SK-N-SH (cell line): ENCODE measurements around the gene PLA2G3. TPM values are rescaled to one million over a fixed set of nuclear protein-coding genes. Genes with fewer than 3 reads are reported as not detected.

Experiments used
- CTCF ChIA-PET: fragments of 300-600, 350-600 bp; formaldehyde crosslinking; extraction: SDS; loops from one replicate; lab custom pipeline; 2021; lab: Yijun Ruan, JAX
- POLR2A ChIA-PET: fragments of 350-600 bp; sonication (Branson Sonifier 250); formaldehyde crosslinking; extraction: SDS; loops from one replicate; lab custom pipeline; 2020; ENCODE audit warnings: antibody characterized with exemption, inconsistent platforms; lab: Yijun Ruan, JAX
- DNase-seq: peaks from one replicate; pipeline ENCODE4 v3.0.0; 2012
- H2AFZ ChIP-seq: fragments of 200-600 bp; sonication (generic); 2 replicates; pipeline ENCODE4 v1.8.1; 2016; ENCODE audit warnings: antibody characterized with exemption, mild to moderate bottlenecking, low read depth
- H3F3A ChIP-seq: fragments of 200-600 bp; sonication (generic); replicated peaks from 2 replicates; pipeline ENCODE3; 2016; ENCODE audit warnings: antibody characterized with exemption, mild to moderate bottlenecking; ENCODE audit not compliant: insufficient read depth
- H3K27ac ChIP-seq, 2 experiments: fragments of 200-500 bp in 1 of 2; fragments of 200-600 bp in 1 of 2; sonication (Bioruptor generic) in 1 of 2; sonication (generic), shearing (Covaris generic) in 1 of 2; 2 replicates each; pipeline versions ENCODE4 v1.5.1 to v1.6.1; 2014 to 2016; ENCODE audit warnings: low read depth in 2 of 2, inconsistent platforms in 1 of 2, low read length in 1 of 2, mild to moderate bottlenecking in 1 of 2, mixed read lengths in 1 of 2
- H3K27me3 ChIP-seq: fragments of 200-600 bp; sonication (generic), shearing (Covaris generic); 2 replicates; pipeline ENCODE4 v1.6.1; 2016; ENCODE audit warnings: mixed run types; ENCODE audit not compliant: insufficient read depth
- H3K36me3 ChIP-seq, 2 experiments: fragments of 200-500 bp in 1 of 2; fragments of 200-600 bp in 1 of 2; sonication (Bioruptor generic) in 1 of 2; sonication (generic) in 1 of 2; replicated peaks in 1 of 2; 2 replicates each; pipeline versions ENCODE3 to v1.5.1; 2014 to 2016; ENCODE audit warnings: low read length in 1 of 2, mild to moderate bottlenecking in 1 of 2; ENCODE audit not compliant: insufficient read depth in 2 of 2, control insufficient read depth in 1 of 2
- H3K4me1 ChIP-seq, 2 experiments: fragments of 200-500 bp in 1 of 2; fragments of 200-600 bp in 1 of 2; sonication (Bioruptor generic) in 1 of 2; sonication (generic), shearing (Covaris generic) in 1 of 2; 2 replicates each; pipeline versions ENCODE4 v1.5.1 to v1.6.1; 2014 to 2016; ENCODE audit warnings: low read depth in 1 of 2, low read length in 1 of 2, mixed run types in 1 of 2; ENCODE audit not compliant: insufficient read depth in 2 of 2, control insufficient read depth in 1 of 2
- H3K4me2 ChIP-seq: fragments of 200-600 bp; sonication (generic), shearing (Covaris generic); 2 replicates; pipeline ENCODE4 v1.6.1; 2017; ENCODE audit warnings: mixed run types
- H3K4me3 ChIP-seq, 2 experiments: fragments of 200-500 bp in 1 of 2; fragments of 200-600 bp in 1 of 2; sonication (Bioruptor generic) in 1 of 2; sonication (generic), shearing (Covaris generic) in 1 of 2; 2 replicates each; pipeline versions ENCODE4 v1.5.1 to v1.8.1; 2014 to 2016; ENCODE audit warnings: low read depth in 2 of 2, inconsistent platforms in 1 of 2, low read length in 1 of 2, mild to moderate bottlenecking in 1 of 2, mixed read lengths in 1 of 2, moderate library complexity in 1 of 2
- H3K79me2 ChIP-seq: fragments of 200-600 bp; sonication (generic); 2 replicates; pipeline ENCODE4 v1.8.1; 2017; ENCODE audit warnings: mild to moderate bottlenecking; ENCODE audit not compliant: insufficient read depth
- H3K9ac ChIP-seq: fragments of 200-600 bp; sonication (generic); 2 replicates; pipeline ENCODE4 v1.6.1; 2017; ENCODE audit warnings: mixed run types
- H3K9me2 ChIP-seq: fragments of 200-600 bp; sonication (generic); 2 replicates; pipeline ENCODE4 v1.6.1; 2017; ENCODE audit warnings: mixed run types
- H3K9me3 ChIP-seq: fragments of 200-600 bp; sonication (generic); 2 replicates; pipeline ENCODE4 v1.6.1; 2017; ENCODE audit warnings: mixed run types, mild to moderate bottlenecking, moderate library complexity
- H4K20me1 ChIP-seq: fragments of 200-600 bp; sonication (generic); 2 replicates; pipeline ENCODE4 v1.6.1; 2017; ENCODE audit warnings: mild to moderate bottlenecking, mixed run types; ENCODE audit not compliant: insufficient read depth
- CHD2 ChIP-seq: fragments of 150-350 bp; IDR thresholded peaks from 2 replicates; pipeline ENCODE4 v1.6.1; 2018; ENCODE audit warnings: low read length; ENCODE audit not compliant: partially characterized antibody
- EP300 ChIP-seq, 2 experiments: IDR thresholded peaks; 2 replicates each; pipeline versions ENCODE4 v1.4.0 to v1.6.1; 2012; ENCODE audit warnings: borderline replicate concordance in 1 of 2, low read depth in 1 of 2, low read length in 1 of 2
- EZH2phosphoT487 ChIP-seq: fragments of 200-600 bp; sonication (generic); IDR thresholded peaks from 2 replicates; pipeline ENCODE4 v1.6.1; 2017; ENCODE audit warnings: low read depth, mixed run types, mild to moderate bottlenecking, antibody characterized with exemption, moderate library complexity, borderline replicate concordance
- FOSL2 ChIP-seq: IDR thresholded peaks from 2 replicates; pipeline ENCODE4 v1.4.0; 2012; ENCODE audit warnings: low read depth, mild to moderate bottlenecking, moderate library complexity, borderline replicate concordance
- GATA2 ChIP-seq: sonication (generic); formaldehyde crosslinking; IDR thresholded peaks from 2 replicates; pipeline ENCODE4 v1.5.0; 2020; ENCODE audit warnings: mild to moderate bottlenecking, missing genetic modification reagents
- JUND ChIP-seq: IDR thresholded peaks from 2 replicates; pipeline ENCODE4 v1.4.0; 2012
- MXI1 ChIP-seq: IDR thresholded peaks from 2 replicates; pipeline ENCODE4 v1.6.1; 2012; ENCODE audit warnings: mild to moderate bottlenecking, low read depth, low read length, improper control_type of control experiment
- NFIC ChIP-seq: IDR thresholded peaks from 2 replicates; pipeline ENCODE4 v1.4.0; 2012; ENCODE audit warnings: borderline replicate concordance
- NRF1 ChIP-seq: IDR thresholded peaks from 2 replicates; pipeline ENCODE4 v1.6.1; 2012; ENCODE audit warnings: low read depth, mild to moderate bottlenecking, low read length
- POLR2AphosphoS5 ChIP-seq: IDR thresholded peaks from 2 replicates; pipeline ENCODE4 v1.6.1; 2012; ENCODE audit warnings: low read depth, low read length
- RAD21 ChIP-seq: IDR thresholded peaks from 2 replicates; pipeline ENCODE4 v1.6.1; 2012; ENCODE audit warnings: mild to moderate bottlenecking, low read length
- RXRA ChIP-seq: IDR thresholded peaks from 2 replicates; pipeline ENCODE4 v1.4.0; 2012; ENCODE audit warnings: low read depth, mild to moderate bottlenecking, borderline replicate concordance
- SIN3A ChIP-seq: IDR thresholded peaks from 2 replicates; pipeline ENCODE4 v1.6.1; 2012; ENCODE audit warnings: low read depth, mild to moderate bottlenecking, low read length, moderate library complexity, borderline replicate concordance
- SMC3 ChIP-seq: IDR thresholded peaks from 2 replicates; pipeline ENCODE4 v1.6.1; 2012; ENCODE audit warnings: low read depth, low read length, improper control_type of control experiment
- TAF1 ChIP-seq: IDR thresholded peaks from 2 replicates; pipeline ENCODE4 v1.6.1; 2012; ENCODE audit warnings: low read depth, mild to moderate bottlenecking, low read length, moderate library complexity, borderline replicate concordance
- TCF12 ChIP-seq: IDR thresholded peaks from 2 replicates; pipeline ENCODE4 v1.4.0; 2012
- YY1 ChIP-seq: IDR thresholded peaks from 2 replicates; pipeline ENCODE4 v1.4.0; 2012; ENCODE audit warnings: low read depth, mild to moderate bottlenecking
- WGBS: methylation state at CpG from one replicate; pipeline ENCODE4 v1.1.6; 2017; ENCODE audit warnings: low lambda C conversion rate; 5-methylcytosine and 5-hydroxymethylcytosine counted together
- polyA plus RNA-seq, 3 experiments: library from polyadenylated mRNA; depleted of rRNA; stranded (reverse); fragments of >200 nt; gene quantifications; 2 replicates each; pipeline ENCODE4 v1.2.3, GENCODE V29; 2012
- TF ChIP-seq, protein P1 (sequence below): IDR thresholded peaks from 2 replicates; pipeline ENCODE4 v1.4.0; 2012; ENCODE audit warnings: low read depth, borderline replicate concordance
- TF ChIP-seq, protein P2 (sequence below): fragments of 150-350 bp; IDR thresholded peaks from 2 replicates; pipeline ENCODE4 v1.6.1; 2016; ENCODE audit warnings: mild to moderate bottlenecking, low read depth, low read length
- TF ChIP-seq, protein P3 (sequence below): fragments of 200-600 bp; sonication (generic); IDR thresholded peaks from 2 replicates; pipeline ENCODE4 v1.6.1; 2017; ENCODE audit warnings: antibody characterized with exemption, mild to moderate bottlenecking, moderate library complexity
- TF ChIP-seq, protein P4 (sequence below): IDR thresholded peaks from 2 replicates; pipeline ENCODE4; 2012

The PLA2G3 gene
- polyA plus RNA-seq, 1 of the 3 experiments (the other 2 are of a cell fraction), result not detected

DNA sequence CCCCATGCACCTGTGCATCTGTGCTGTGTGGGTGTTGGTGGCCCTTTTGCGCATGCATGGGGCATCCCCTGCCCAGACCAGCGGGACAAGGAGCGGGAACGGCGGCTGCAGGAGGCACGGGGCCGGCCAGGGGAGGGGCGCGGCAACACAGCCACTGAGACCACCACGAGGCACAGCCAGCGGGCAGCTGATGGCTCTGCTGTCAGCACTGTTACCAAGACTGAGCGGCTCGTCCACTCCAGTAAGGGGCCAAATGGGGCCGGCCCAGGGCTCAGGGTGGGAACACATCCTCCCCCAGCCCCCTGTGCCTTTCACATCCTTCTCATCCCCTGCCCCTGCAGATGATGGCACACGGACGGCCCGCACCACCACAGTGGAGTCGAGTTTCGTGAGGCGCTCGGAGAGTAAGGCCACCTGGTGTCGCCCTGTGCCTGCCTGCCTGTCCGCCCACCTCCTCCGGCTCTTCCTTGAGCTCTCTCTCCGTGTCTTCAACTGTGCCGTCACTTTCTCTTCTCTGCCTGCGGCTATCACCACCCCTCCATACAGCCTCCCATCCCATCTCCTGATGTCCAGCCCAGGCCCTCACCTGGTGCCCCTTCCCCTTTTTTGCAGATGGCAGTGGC lies 43.5 kb downstream of the PLA2G3 start:
- Histone ChIP-seq H3K9me2 (no peaks in the 10 kb centered on the region), H2AFZ (no peak overlapping the region), H4K20me1 (no peaks in the 10 kb centered on the region), H3K4me1 (no peaks in the 10 kb centered on the region; a peak in 1 of 4 replicates), H3K36me3 (peaks cover 12 to 31% of the 10 kb centered on the region in 2 experiments), H3K27me3 (no peaks in the 10 kb centered on the region), H3K4me2 (no peak overlapping the region), H3K9me3 (no peaks in the 10 kb centered on the region), H3K27ac (no peak overlapping the region), H3K79me2 (no peaks in the 10 kb centered on the region), H3F3A (peaks cover 10% of the 10 kb centered on the region), H3K9ac (no peak overlapping the region), H3K4me3 (no peak overlapping the region)
- WGBS, result 95% methylated on average over 25 of the region's 27 CpGs
- ChIA-PET POLR2A (no interaction called here), CTCF (interaction anchor here (1.0 to 1.9 kb wide), 3 partner anchors 11 to 177 kb away, joined by 3 to 19 read pairs (median 6); partner anchors contain the start of gene SELENOM)
- no peak for DNase-seq
- no peak for TF ChIP-seq POLR2AphosphoS5
- no peak for TF ChIP-seq SMC3
- TF ChIP-seq TAF1, result no peak
- TF ChIP-seq EZH2phosphoT487, result no peak
- TF ChIP-seq NFIC, result no peak
- no peak for TF ChIP-seq RAD21
- TF ChIP-seq JUND, result no peak
- no peak for TF ChIP-seq RXRA
- no peak for TF ChIP-seq MXI1
- no peak for TF ChIP-seq NRF1
- TF ChIP-seq GATA2, result no peak
- TF ChIP-seq YY1, result no peak
- no peak for TF ChIP-seq CHD2
- TF ChIP-seq, protein P1, sequence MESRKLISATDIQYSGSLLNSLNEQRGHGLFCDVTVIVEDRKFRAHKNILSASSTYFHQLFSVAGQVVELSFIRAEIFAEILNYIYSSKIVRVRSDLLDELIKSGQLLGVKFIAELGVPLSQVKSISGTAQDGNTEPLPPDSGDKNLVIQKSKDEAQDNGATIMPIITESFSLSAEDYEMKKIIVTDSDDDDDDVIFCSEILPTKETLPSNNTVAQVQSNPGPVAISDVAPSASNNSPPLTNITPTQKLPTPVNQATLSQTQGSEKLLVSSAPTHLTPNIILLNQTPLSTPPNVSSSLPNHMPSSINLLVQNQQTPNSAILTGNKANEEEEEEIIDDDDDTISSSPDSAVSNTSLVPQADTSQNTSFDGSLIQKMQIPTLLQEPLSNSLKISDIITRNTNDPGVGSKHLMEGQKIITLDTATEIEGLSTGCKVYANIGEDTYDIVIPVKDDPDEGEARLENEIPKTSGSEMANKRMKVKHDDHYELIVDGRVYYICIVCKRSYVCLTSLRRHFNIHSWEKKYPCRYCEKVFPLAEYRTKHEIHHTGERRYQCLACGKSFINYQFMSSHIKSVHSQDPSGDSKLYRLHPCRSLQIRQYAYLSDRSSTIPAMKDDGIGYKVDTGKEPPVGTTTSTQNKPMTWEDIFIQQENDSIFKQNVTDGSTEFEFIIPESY, result no peak
- no peak for TF ChIP-seq SIN3A

DNA sequence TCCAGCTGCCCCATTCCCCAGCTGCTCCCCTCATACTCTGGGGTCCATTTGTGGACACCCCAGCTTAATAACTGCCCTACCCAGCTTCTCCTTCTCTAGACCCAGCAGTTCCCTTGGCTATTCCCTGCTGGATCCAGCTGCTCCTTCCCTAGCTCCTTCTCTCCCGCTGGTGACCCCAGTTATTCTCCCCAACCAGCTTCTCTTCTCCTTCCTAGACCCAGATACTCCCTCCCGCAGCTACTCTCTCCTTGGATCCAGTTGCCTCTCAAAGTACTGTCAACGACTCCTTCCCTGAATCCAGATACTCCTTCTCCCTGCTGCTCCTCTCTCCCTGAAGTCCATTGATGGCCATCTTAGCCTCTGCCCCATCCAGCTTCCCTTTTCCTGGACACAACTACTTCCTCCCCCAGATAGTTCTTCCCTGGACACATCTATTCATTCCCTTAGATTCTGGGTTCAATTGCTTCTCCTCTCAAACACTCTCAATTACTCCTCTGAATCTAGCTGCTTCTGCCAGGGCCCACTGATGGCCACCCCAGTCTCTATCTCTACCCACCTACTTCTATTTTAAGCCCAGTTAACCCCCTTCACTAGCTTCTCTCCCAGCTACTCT lies 44.6 kb downstream of the PLA2G3 start:
- 89% methylated on average over 3 of the region's 3 CpGs for WGBS
- no peaks in the 10 kb centered on the region for H4K20me1 ChIP-seq
- H3K36me3 ChIP-seq, result peaks cover 12 to 40% of the 10 kb centered on the region in 2 experiments
- ChIA-PET POLR2A (interaction anchor here (0.5 to 1.0 kb wide), 2 partner anchors 11 to 137 kb away, joined by 3 to 4 read pairs; partner anchors contain the start of gene SELENOM), CTCF (interaction anchor here (0.5 to 4.7 kb wide), 9 partner anchors 10 to 350 kb away, joined by 3 to 39 read pairs (median 3); partner anchors contain the start of gene SELENOM)
- no peak overlapping the region for H3K4me2 ChIP-seq
- no peak overlapping the region for H3K4me3 ChIP-seq
- no peaks in the 10 kb centered on the region for H3K27me3 ChIP-seq
- H3K9me2 ChIP-seq, result no peaks in the 10 kb centered on the region
- peaks cover 3% of the 10 kb centered on the region for H3F3A ChIP-seq
- no peak overlapping the region for H3K27ac ChIP-seq
- no peaks in the 10 kb centered on the region for H3K79me2 ChIP-seq
- H3K9ac ChIP-seq, result no peak overlapping the region
- no peaks in the 10 kb centered on the region; a peak in 1 of 4 replicates for H3K4me1 ChIP-seq
- H3K9me3 ChIP-seq, result no peaks in the 10 kb centered on the region
- H2AFZ ChIP-seq, result no peak overlapping the region
- DNase-seq, result no peak
- TF ChIP-seq YY1, result no peak
- TF ChIP-seq, protein P2, sequence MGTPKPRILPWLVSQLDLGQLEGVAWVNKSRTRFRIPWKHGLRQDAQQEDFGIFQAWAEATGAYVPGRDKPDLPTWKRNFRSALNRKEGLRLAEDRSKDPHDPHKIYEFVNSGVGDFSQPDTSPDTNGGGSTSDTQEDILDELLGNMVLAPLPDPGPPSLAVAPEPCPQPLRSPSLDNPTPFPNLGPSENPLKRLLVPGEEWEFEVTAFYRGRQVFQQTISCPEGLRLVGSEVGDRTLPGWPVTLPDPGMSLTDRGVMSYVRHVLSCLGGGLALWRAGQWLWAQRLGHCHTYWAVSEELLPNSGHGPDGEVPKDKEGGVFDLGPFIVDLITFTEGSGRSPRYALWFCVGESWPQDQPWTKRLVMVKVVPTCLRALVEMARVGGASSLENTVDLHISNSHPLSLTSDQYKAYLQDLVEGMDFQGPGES, result no peak
- TF ChIP-seq, protein P3, sequence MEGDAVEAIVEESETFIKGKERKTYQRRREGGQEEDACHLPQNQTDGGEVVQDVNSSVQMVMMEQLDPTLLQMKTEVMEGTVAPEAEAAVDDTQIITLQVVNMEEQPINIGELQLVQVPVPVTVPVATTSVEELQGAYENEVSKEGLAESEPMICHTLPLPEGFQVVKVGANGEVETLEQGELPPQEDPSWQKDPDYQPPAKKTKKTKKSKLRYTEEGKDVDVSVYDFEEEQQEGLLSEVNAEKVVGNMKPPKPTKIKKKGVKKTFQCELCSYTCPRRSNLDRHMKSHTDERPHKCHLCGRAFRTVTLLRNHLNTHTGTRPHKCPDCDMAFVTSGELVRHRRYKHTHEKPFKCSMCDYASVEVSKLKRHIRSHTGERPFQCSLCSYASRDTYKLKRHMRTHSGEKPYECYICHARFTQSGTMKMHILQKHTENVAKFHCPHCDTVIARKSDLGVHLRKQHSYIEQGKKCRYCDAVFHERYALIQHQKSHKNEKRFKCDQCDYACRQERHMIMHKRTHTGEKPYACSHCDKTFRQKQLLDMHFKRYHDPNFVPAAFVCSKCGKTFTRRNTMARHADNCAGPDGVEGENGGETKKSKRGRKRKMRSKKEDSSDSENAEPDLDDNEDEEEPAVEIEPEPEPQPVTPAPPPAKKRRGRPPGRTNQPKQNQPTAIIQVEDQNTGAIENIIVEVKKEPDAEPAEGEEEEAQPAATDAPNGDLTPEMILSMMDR, result no peak
- TF ChIP-seq MXI1, result no peak
- no peak for TF ChIP-seq GATA2
- TF ChIP-seq NFIC, result no peak
- TF ChIP-seq FOSL2, result no peak
- no peak for TF ChIP-seq POLR2AphosphoS5
- TF ChIP-seq, protein P4, sequence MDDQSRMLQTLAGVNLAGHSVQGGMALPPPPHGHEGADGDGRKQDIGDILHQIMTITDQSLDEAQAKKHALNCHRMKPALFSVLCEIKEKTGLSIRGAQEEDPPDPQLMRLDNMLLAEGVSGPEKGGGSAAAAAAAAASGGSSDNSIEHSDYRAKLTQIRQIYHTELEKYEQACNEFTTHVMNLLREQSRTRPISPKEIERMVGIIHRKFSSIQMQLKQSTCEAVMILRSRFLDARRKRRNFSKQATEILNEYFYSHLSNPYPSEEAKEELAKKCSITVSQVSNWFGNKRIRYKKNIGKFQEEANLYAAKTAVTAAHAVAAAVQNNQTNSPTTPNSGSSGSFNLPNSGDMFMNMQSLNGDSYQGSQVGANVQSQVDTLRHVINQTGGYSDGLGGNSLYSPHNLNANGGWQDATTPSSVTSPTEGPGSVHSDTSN, result no peak
- TF ChIP-seq TCF12, result no peak
- TF ChIP-seq CHD2, result no peak
- TF ChIP-seq EP300 (IDR thresholded peaks at IDR 0.05; ENCODE audit: borderline replicate concordance in 1 of 2, low read depth in 1 of 2, low read length in 1 of 2), result no peak
